ENCODE measurements around the gene SLC19A2. TPM values are rescaled to one million over a fixed set of nuclear protein-coding genes. Genes with fewer than 3 reads are reported as not detected.
A peak's percentile ranks its signal among the peaks of the same experiment; 100 is the strongest.

Gene SLC19A2
- total RNA-seq, 1 donor from 2014 or later = 14.1 TPM

- H3K27me3 ChIP-seq (ENCODE audit: control insufficient read depth in 3 of 3, insufficient read depth in 3 of 3, low read length in 3 of 3) = peaks cover 0 to 3% (median 0%) of the 10 kb centered on the region in 3 donors
- H3K9ac ChIP-seq (ENCODE audit: low read depth in 1 of 3, low read length in 3 of 3) = no peak overlapping the region
- peaks cover 0 to 3% (median 0%) of the 10 kb centered on the region in 3 donors for H3K4me1 ChIP-seq (ENCODE audit: control insufficient read depth in 3 of 3, insufficient read depth in 3 of 3, low read length in 3 of 3)
- peaks cover 12 to 25% (median 12%) of the 10 kb centered on the region in 3 donors for H3K36me3 ChIP-seq (ENCODE audit: control insufficient read depth in 3 of 3, insufficient read depth in 3 of 3, low read length in 3 of 3)
- no peak overlapping the region for H3K27ac ChIP-seq (ENCODE audit: low read depth, low read length)
- peaks cover 0 to 2% (median 0%) of the 10 kb centered on the region in 3 donors for H3K9me3 ChIP-seq (ENCODE audit: control insufficient read depth in 3 of 3, low read length in 3 of 3)
- no peak overlapping the region for H3K4me3 ChIP-seq (ENCODE audit: low read length in 3 of 3)
Measured at GRCh38 chr1:169462385-169462784, 23.4 kb downstream of the SLC19A2 start.

GRCh38 chr1:169461390-169462000 lies 24.2 kb downstream of the SLC19A2 start:
- Histone ChIP-seq H3K27me3 (ENCODE audit: control insufficient read depth in 3 of 3, insufficient read depth in 3 of 3, low read length in 3 of 3) (peaks cover 0 to 3% (median 0%) of the 10 kb centered on the region in 3 donors), H3K27ac (ENCODE audit: low read depth, low read length) (no peak overlapping the region), H3K9me3 (ENCODE audit: control insufficient read depth in 3 of 3, low read length in 3 of 3) (peaks cover 0 to 2% (median 2%) of the 10 kb centered on the region in 3 donors), H3K4me3 (ENCODE audit: low read length in 3 of 3) (no peak overlapping the region), H3K9ac (ENCODE audit: low read depth in 1 of 3, low read length in 3 of 3) (no peak overlapping the region), H3K4me1 (ENCODE audit: control insufficient read depth in 3 of 3, insufficient read depth in 3 of 3, low read length in 3 of 3) (peaks cover 0 to 3% (median 0%) of the 10 kb centered on the region in 3 donors), H3K36me3 (ENCODE audit: control insufficient read depth in 3 of 3, insufficient read depth in 3 of 3, low read length in 3 of 3) (peaks cover 6 to 16% (median 6%) of the 10 kb centered on the region in 3 donors)

DNA sequence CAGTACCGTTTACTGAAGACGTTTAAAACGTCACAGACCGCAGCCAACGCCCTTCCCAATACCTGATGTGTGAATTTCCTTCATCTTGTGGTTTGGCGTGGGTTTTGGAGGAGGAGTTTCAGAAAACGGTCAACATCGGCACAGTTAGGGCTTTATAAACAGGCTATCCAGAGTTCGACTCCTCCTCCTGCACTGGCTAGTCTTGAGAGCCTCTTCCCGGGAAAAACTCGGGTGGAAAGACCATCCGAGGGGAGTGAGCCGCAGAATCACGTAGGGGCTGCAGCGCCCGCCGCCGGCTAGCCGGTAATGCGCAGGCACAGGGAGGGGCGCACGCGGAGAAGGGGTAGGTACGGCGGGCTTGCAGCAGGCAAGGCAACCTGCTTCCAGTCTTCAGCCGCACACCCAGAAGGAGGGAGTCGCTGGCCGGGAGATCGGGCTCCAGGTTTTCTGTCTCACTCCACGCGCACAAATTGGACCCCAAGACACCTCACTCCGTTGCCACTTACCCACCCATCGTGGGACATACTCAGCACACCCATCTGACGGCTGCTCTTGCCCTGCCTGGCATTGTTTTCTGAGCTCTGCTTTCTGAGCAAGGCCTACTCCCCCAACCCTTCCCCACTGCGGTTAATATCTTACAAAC lies 25.4 kb downstream of the SLC19A2 start:
- peaks cover 0 to 2% (median 2%) of the 10 kb centered on the region in 3 donors for H3K9me3 ChIP-seq (ENCODE audit: control insufficient read depth in 3 of 3, low read length in 3 of 3)
- H3K27me3 ChIP-seq (ENCODE audit: control insufficient read depth in 3 of 3, insufficient read depth in 3 of 3, low read length in 3 of 3) = peaks cover 0 to 3% (median 0%) of the 10 kb centered on the region in 3 donors
- H3K9ac ChIP-seq (ENCODE audit: low read depth in 1 of 3, low read length in 3 of 3) = peak overlapping the region in 1 of 3 donors; percentile 10
- peaks cover 2 to 5% (median 2%) of the 10 kb centered on the region in 3 donors for H3K36me3 ChIP-seq (ENCODE audit: control insufficient read depth in 3 of 3, insufficient read depth in 3 of 3, low read length in 3 of 3)
- H3K27ac ChIP-seq (ENCODE audit: low read depth, low read length) = no peak overlapping the region
- H3K4me1 ChIP-seq (ENCODE audit: control insufficient read depth in 3 of 3, insufficient read depth in 3 of 3, low read length in 3 of 3) = peaks cover 0 to 3% (median 0%) of the 10 kb centered on the region in 3 donors
- peak overlapping the region in 2 of 3 donors; percentile 44 for H3K4me3 ChIP-seq (ENCODE audit: low read length in 3 of 3)

- Histone ChIP-seq H3K36me3 (ENCODE audit: control insufficient read depth in 3 of 3, insufficient read depth in 3 of 3, low read length in 3 of 3) (no peaks in the 10 kb centered on the region), H3K4me1 (ENCODE audit: control insufficient read depth in 3 of 3, insufficient read depth in 3 of 3, low read length in 3 of 3) (peaks cover 0 to 3% (median 0%) of the 10 kb centered on the region in 3 donors), H3K9me3 (ENCODE audit: control insufficient read depth in 3 of 3, low read length in 3 of 3) (peaks cover 0 to 2% (median 2%) of the 10 kb centered on the region in 3 donors), H3K9ac (ENCODE audit: low read depth in 1 of 3, low read length in 3 of 3) (no peak overlapping the region), H3K27me3 (ENCODE audit: control insufficient read depth in 3 of 3, insufficient read depth in 3 of 3, low read length in 3 of 3) (peaks cover 0 to 3% (median 0%) of the 10 kb centered on the region in 3 donors), H3K27ac (ENCODE audit: low read depth, low read length) (no peak overlapping the region), H3K4me3 (ENCODE audit: low read length in 3 of 3) (no peak overlapping the region)
Measured at GRCh38 chr1:169457443-169457842, 28.3 kb downstream of the SLC19A2 start.

DNA sequence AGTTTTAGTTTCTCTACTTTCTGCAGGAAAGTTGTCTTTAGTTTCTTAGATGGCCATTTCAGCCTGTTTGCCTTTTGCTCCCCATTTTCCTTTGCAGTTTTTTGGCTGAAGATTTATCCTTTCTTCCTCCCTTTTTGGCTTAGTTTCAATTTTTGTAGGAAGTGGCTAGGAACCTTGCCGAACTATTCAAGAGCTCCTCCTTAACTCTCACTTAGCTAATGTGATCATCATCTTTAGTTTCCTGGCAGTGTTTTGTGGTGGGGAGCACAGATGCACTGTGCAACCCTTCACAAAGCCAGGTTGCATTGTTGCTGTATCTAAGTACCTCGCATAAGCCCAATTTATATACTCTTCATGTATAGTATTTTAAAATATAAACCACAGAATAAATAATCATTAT lies 29.7 kb downstream of the SLC19A2 start:
- H3K9me3 ChIP-seq (ENCODE audit: control insufficient read depth in 3 of 3, low read length in 3 of 3) = peaks cover 0 to 2% (median 2%) of the 10 kb centered on the region in 3 donors
- H3K9ac ChIP-seq (ENCODE audit: low read depth in 1 of 3, low read length in 3 of 3) = no peak overlapping the region
- H3K27ac ChIP-seq (ENCODE audit: low read depth, low read length) = no peak overlapping the region

GRCh38 chr1:169452921-169453320 lies 32.8 kb downstream of the SLC19A2 start:
- H3K9me3 ChIP-seq (ENCODE audit: control insufficient read depth in 3 of 3, low read length in 3 of 3) = peaks cover 0 to 2% (median 0%) of the 10 kb centered on the region in 3 donors
- no peaks in the 10 kb centered on the region for H3K27me3 ChIP-seq (ENCODE audit: control insufficient read depth in 3 of 3, insufficient read depth in 3 of 3, low read length in 3 of 3)
- H3K27ac ChIP-seq (ENCODE audit: low read depth, low read length) = no peak overlapping the region
- no peaks in the 10 kb centered on the region for H3K36me3 ChIP-seq (ENCODE audit: control insufficient read depth in 3 of 3, insufficient read depth in 3 of 3, low read length in 3 of 3)
- H3K9ac ChIP-seq (ENCODE audit: low read depth in 1 of 3, low read length in 3 of 3) = no peak overlapping the region
- H3K4me1 ChIP-seq (ENCODE audit: control insufficient read depth in 3 of 3, insufficient read depth in 3 of 3, low read length in 3 of 3) = no peaks in the 10 kb centered on the region
- H3K4me3 ChIP-seq (ENCODE audit: low read length in 3 of 3) = no peak overlapping the region

More for the DNA sequence above, 29.7 kb downstream of the SLC19A2 start:
- no peak overlapping the region for H3K4me3 ChIP-seq (ENCODE audit: low read length in 3 of 3)
- H3K4me1 ChIP-seq (ENCODE audit: control insufficient read depth in 3 of 3, insufficient read depth in 3 of 3, low read length in 3 of 3) = peaks cover 0 to 3% (median 0%) of the 10 kb centered on the region in 3 donors
- H3K27me3 ChIP-seq (ENCODE audit: control insufficient read depth in 3 of 3, insufficient read depth in 3 of 3, low read length in 3 of 3) = peaks cover 0 to 3% (median 0%) of the 10 kb centered on the region in 3 donors
- H3K36me3 ChIP-seq (ENCODE audit: control insufficient read depth in 3 of 3, insufficient read depth in 3 of 3, low read length in 3 of 3) = no peaks in the 10 kb centered on the region

- H3K36me3 ChIP-seq (ENCODE audit: control insufficient read depth in 3 of 3, insufficient read depth in 3 of 3, low read length in 3 of 3) = no peaks in the 10 kb centered on the region
- no peak overlapping the region for H3K9ac ChIP-seq (ENCODE audit: low read depth in 1 of 3, low read length in 3 of 3)
- H3K4me3 ChIP-seq (ENCODE audit: low read length in 3 of 3) = no peak overlapping the region
- no peaks in the 10 kb centered on the region for H3K27me3 ChIP-seq (ENCODE audit: control insufficient read depth in 3 of 3, insufficient read depth in 3 of 3, low read length in 3 of 3)
- H3K27ac ChIP-seq (ENCODE audit: low read depth, low read length) = no peak overlapping the region
- H3K9me3 ChIP-seq (ENCODE audit: control insufficient read depth in 3 of 3, low read length in 3 of 3) = no peaks in the 10 kb centered on the region
- no peaks in the 10 kb centered on the region for H3K4me1 ChIP-seq (ENCODE audit: control insufficient read depth in 3 of 3, insufficient read depth in 3 of 3, low read length in 3 of 3)
Measured at GRCh38 chr1:169451218-169451824, 34.4 kb downstream of the SLC19A2 start.

DNA sequence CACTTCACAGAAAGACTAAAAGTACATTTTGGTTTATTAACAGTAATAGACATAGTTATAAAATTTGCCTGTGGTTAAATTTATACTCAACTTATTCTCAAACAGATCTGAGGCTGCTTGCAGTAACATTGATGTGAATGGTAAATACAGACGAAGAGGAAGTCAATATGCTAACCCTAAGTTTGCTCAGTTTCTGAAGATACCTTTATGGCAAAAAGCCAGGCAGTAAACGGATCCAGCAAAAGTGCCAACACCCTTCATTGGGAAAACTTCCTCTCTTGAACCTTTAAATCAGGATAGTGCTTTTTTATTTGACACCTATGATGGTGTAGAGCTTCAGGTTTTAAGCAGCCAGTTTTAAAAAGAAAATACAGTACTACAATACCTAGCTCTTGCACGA lies 41.8 kb downstream of the SLC19A2 start:
- Histone ChIP-seq H3K9ac (ENCODE audit: low read depth in 1 of 3, low read length in 3 of 3) (no peak overlapping the region), H3K4me1 (ENCODE audit: control insufficient read depth in 3 of 3, insufficient read depth in 3 of 3, low read length in 3 of 3) (no peaks in the 10 kb centered on the region), H3K27ac (ENCODE audit: low read depth, low read length) (no peak overlapping the region), H3K36me3 (ENCODE audit: control insufficient read depth in 3 of 3, insufficient read depth in 3 of 3, low read length in 3 of 3) (no peaks in the 10 kb centered on the region), H3K4me3 (ENCODE audit: low read length in 3 of 3) (no peak overlapping the region), H3K9me3 (ENCODE audit: control insufficient read depth in 3 of 3, low read length in 3 of 3) (no peaks in the 10 kb centered on the region), H3K27me3 (ENCODE audit: control insufficient read depth in 3 of 3, insufficient read depth in 3 of 3, low read length in 3 of 3) (peaks cover 0 to 2% (median 0%) of the 10 kb centered on the region in 3 donors)

DNA sequence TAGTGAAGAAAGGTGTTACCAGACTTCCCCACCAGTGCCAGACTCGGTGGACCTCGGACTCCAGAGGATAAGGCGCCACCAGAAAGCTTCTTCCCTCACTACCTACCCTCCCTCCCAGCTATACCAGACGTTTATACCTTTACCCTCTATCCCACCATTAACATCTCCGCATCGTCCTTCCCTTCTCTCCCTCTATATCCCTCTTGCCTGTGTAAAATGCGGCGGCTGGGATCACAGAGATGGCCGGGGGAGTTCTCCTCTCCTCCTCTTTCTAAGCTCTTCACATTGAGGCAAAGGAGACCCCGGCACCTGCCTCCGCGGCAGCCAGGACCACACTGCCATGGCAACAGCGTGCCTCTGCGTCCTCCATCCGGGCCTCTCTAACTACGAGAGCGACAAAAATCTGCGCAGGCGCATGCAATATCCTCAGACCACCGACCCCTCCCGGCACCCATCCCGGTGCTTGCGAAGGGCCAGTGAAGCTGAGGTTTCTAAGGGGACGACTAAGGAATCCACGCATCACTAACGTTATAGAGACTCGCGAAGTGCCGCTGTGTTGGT lies 58.6 kb downstream of the SLC19A2 start, which contains the start of gene CCDC181:
TSS of gene CCDC181 (minus strand) at position 394 of the 561 bp plus-strand sequence. CDS start 2,547 bp downstream, outside the sequence.
- H3K27ac ChIP-seq (ENCODE audit: low read depth, low read length) = no peak within 1 kb of the TSS
- H3K4me3 ChIP-seq (ENCODE audit: low read length in 3 of 3) = peak within 1 kb of the TSS; percentile 33 to 67 (median 65)
- peaks cover 2 to 5% (median 3%) of the 10 kb centered on the region in 3 donors for H3K4me1 ChIP-seq (ENCODE audit: control insufficient read depth in 3 of 3, insufficient read depth in 3 of 3, low read length in 3 of 3)
- peaks cover 7 to 11% (median 8%) of the 10 kb centered on the region in 3 donors for H3K27me3 ChIP-seq (ENCODE audit: control insufficient read depth in 3 of 3, insufficient read depth in 3 of 3, low read length in 3 of 3)
- H3K9me3 ChIP-seq (ENCODE audit: control insufficient read depth in 3 of 3, low read length in 3 of 3) = no peaks in the 10 kb centered on the region
- peak within 1 kb of the TSS in 1 of 3 donors; percentile 35 for H3K9ac ChIP-seq (ENCODE audit: low read depth in 1 of 3, low read length in 3 of 3)
- no peaks in the 10 kb centered on the region for H3K36me3 ChIP-seq (ENCODE audit: control insufficient read depth in 3 of 3, insufficient read depth in 3 of 3, low read length in 3 of 3)

Measured in skeletal muscle tissue (tissue), 4 donors.